SU-DHL-6 (cell line): ENCODE data around the gene EMID1.

Source experiments
- H2AFZ ChIP-seq: fragments of 200-600 bp; sonication (generic); 2 replicates; pipeline ENCODE4 v1.6.1; 2014; ENCODE audit warnings: low read depth, mild to moderate bottlenecking, moderate library complexity, mixed read lengths, antibody characterized with exemption, low read length; ENCODE audit not compliant: severe bottlenecking
- H3F3A ChIP-seq: fragments of 200-600 bp; shearing (Covaris generic); 2 replicates; pipeline ENCODE4 v1.6.0; 2016; ENCODE audit warnings: antibody characterized with exemption, mild to moderate bottlenecking; ENCODE audit not compliant: insufficient read depth
- H3K27ac ChIP-seq: fragments of 200-600 bp; sonication (generic); 2 replicates; pipeline ENCODE4 v1.5.1; 2016; ENCODE audit warnings: low read depth, mild to moderate bottlenecking, low read length, moderate library complexity, mixed read lengths
- H3K27me3 ChIP-seq: fragments of 200-600 bp; sonication (generic), shearing (Covaris generic); 2 replicates; pipeline ENCODE4 v1.6.0; 2014; ENCODE audit warnings: mild to moderate bottlenecking, low read length
- H3K36me3 ChIP-seq: fragments of 200-600 bp; sonication (generic); 2 replicates; pipeline ENCODE4 v1.6.1; 2014; ENCODE audit warnings: mild to moderate bottlenecking, low read length, mixed read lengths
- H3K4me2 ChIP-seq: fragments of 300-600, 200-600 bp; shearing (Covaris generic), sonication (generic); 2 replicates; pipeline ENCODE4 v1.6.0; 2014; ENCODE audit warnings: low read length, low read depth, mild to moderate bottlenecking; ENCODE audit not compliant: poor library complexity, severe bottlenecking
- H3K4me3 ChIP-seq: fragments of 200-600 bp; sonication (generic); 2 replicates; pipeline ENCODE4 v1.5.1; 2014; ENCODE audit warnings: antibody characterized with exemption, low read length, mild to moderate bottlenecking, mixed read lengths; ENCODE audit not compliant: insufficient read depth, poor library complexity, severe bottlenecking
- H3K79me2 ChIP-seq: fragments of 200-600 bp; sonication (generic); 2 replicates; pipeline ENCODE4 v1.6.1; 2014; ENCODE audit warnings: mild to moderate bottlenecking, low read length, moderate library complexity; ENCODE audit not compliant: insufficient read depth
- H3K9ac ChIP-seq: fragments of 200-600 bp; sonication (generic); 2 replicates; pipeline ENCODE4 v1.7.0; 2014; ENCODE audit warnings: mild to moderate bottlenecking, low read length
- H3K9me2 ChIP-seq: fragments of 200-600 bp; sonication (generic); replicated peaks from 2 replicates; pipeline ENCODE4 v1.6.1; 2014; ENCODE audit warnings: low read length; ENCODE audit not compliant: insufficient read depth
- H3K9me3 ChIP-seq: fragments of 200-600 bp; sonication (generic); 2 replicates; pipeline ENCODE4 v1.6.1; 2014; ENCODE audit warnings: low read length, mixed read lengths; ENCODE audit not compliant: insufficient read depth
- H4K20me1 ChIP-seq: fragments of 200-600 bp; sonication (generic); 2 replicates; pipeline ENCODE4 v1.6.1; 2014; ENCODE audit warnings: low read depth, mild to moderate bottlenecking, antibody characterized with exemption, low read length, moderate library complexity, mixed read lengths
- CTCF ChIP-seq: fragments of 200-600 bp; sonication (generic); IDR thresholded peaks from one replicate; pipeline ENCODE4 v1.5.1; 2017; ENCODE audit warnings: antibody characterized with exemption, mild to moderate bottlenecking, low read length, moderate library complexity; ENCODE audit not compliant: insufficient read depth, poor library complexity, severe bottlenecking
- EZH2phosphoT487 ChIP-seq: fragments of 200-600 bp; sonication (generic), shearing (Covaris generic); conservative IDR thresholded peaks from 2 replicates; pipeline ENCODE4 v1.6.1; 2018; ENCODE audit warnings: mild to moderate bottlenecking, antibody characterized with exemption, low read length, moderate library complexity, mixed read lengths

Gene EMID1

GRCh38 chr22:29300467-29300806 lies 94.7 kb downstream of the EMID1 start:
- H3K4me3 ChIP-seq, result no peak overlapping the region
- no peak overlapping the region for H3K4me2 ChIP-seq
- H3K27ac ChIP-seq, result no peak overlapping the region
- H3K36me3 ChIP-seq, result peaks cover 23% of the 10 kb centered on the region
- no peaks in the 10 kb centered on the region for H3K9me3 ChIP-seq
- no peak overlapping the region for H3K9ac ChIP-seq
- no peaks in the 10 kb centered on the region; the same call in 1 of the 2 replicates for H4K20me1 ChIP-seq
- H2AFZ ChIP-seq, result no peak overlapping the region
- H3K9me2 ChIP-seq, result no peaks in the 10 kb centered on the region
- no peak for TF ChIP-seq EZH2phosphoT487
- no peak for TF ChIP-seq CTCF
- H3F3A ChIP-seq, result peaks cover 34% of the 10 kb centered on the region
- H3K27me3 ChIP-seq, result no peaks in the 10 kb centered on the region
- H3K79me2 ChIP-seq, result no peaks in the 10 kb centered on the region

DNA sequence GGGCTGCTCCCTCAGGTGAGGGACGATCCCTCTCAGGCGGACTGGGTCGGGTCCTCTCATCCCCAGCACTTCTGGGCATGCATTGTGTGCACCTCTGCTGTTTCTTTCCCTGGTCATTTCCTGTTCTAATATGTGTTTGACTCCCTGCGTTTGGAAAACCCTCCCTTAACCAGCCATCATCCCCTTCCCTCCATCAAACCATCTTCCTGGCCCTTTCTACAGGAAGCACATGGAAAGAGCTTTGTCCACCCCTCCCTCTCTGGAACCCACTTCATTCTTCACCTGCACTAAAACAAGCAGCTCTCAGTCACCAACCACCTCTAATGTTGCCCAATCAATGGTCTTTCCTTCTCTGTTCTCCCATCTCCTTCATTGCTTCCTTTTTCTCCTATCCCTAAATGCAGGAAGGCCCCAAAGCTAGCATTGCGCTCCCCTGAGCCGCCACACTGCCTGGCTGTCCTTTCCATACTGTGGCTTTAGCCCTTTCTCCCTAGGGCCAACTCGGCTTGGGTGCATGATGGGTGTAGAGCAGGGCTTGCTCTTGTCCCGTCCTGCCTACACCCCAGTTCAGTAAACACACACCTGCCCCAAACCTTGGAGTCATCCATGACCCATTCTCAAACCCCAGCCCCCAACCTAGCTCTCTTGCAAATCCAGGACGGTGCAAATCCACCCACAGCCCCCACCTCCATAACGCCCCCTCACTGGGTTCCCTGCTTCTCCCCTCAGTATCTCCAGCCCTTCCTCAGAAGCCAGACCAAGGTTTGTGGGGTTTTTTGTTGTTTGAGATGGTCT lies 95.3 kb downstream of the EMID1 start:
- Histone ChIP-seq H3K9ac (no peak overlapping the region), H2AFZ (no peak overlapping the region), H3K4me3 (no peak overlapping the region), H3K9me3 (no peaks in the 10 kb centered on the region), H3K9me2 (no peaks in the 10 kb centered on the region), H3F3A (peaks cover 29% of the 10 kb centered on the region), H3K4me2 (no peak overlapping the region), H3K36me3 (peaks cover 17% of the 10 kb centered on the region), H3K79me2 (no peaks in the 10 kb centered on the region), H4K20me1 (no peaks in the 10 kb centered on the region; the same call in 1 of the 2 replicates), H3K27me3 (no peaks in the 10 kb centered on the region), H3K27ac (no peak overlapping the region)
- TF ChIP-seq CTCF (no peak), EZH2phosphoT487 (no peak)

- Histone ChIP-seq H3F3A (peaks cover 25% of the 10 kb centered on the region), H3K4me2 (no peak overlapping the region), H3K27me3 (no peaks in the 10 kb centered on the region), H2AFZ (no peak overlapping the region), H3K9me2 (no peaks in the 10 kb centered on the region), H3K4me3 (no peak overlapping the region), H3K27ac (no peak overlapping the region), H3K9ac (no peak overlapping the region), H3K79me2 (no peaks in the 10 kb centered on the region), H3K9me3 (no peaks in the 10 kb centered on the region), H3K36me3 (peaks cover 10% of the 10 kb centered on the region; the same call in 1 of the 2 replicates), H4K20me1 (no peaks in the 10 kb centered on the region; the same call in 1 of the 2 replicates)
- TF ChIP-seq CTCF (no peak), EZH2phosphoT487 (no peak)
These were observed 96.2 kb downstream of the EMID1 start for GRCh38 chr22:29301716-29302401.
